T47D (cell line): ENCODE measurements around the gene PRKG1.
"Not testable (repeated sequence)": the region's sequence is repeated elsewhere in the genome, so short reads cannot be mapped to it uniquely, and the experiment has no call there.

Source experiments
- DNase-seq, 2 experiments: peaks; one replicate each; pipeline versions ENCODE4 v3.0.0 to v3.0.0-alpha.2; 2011 to 2012; ENCODE audit warnings: low read depth in 1 of 2, low spot score in 1 of 2
- JUND ChIP-seq: IDR thresholded peaks from 2 replicates; pipeline ENCODE4 v1.6.1; 2012; ENCODE audit warnings: low read depth
- in situ Hi-C: cut with HindIII; loops from 2 replicates; pipeline ENCODE4 v1.10.0; 2016; ENCODE audit warnings: low sequenced_read_pairs, low pct_unique_long_range_greater_than_20kb

Gene PRKG1

DNA sequence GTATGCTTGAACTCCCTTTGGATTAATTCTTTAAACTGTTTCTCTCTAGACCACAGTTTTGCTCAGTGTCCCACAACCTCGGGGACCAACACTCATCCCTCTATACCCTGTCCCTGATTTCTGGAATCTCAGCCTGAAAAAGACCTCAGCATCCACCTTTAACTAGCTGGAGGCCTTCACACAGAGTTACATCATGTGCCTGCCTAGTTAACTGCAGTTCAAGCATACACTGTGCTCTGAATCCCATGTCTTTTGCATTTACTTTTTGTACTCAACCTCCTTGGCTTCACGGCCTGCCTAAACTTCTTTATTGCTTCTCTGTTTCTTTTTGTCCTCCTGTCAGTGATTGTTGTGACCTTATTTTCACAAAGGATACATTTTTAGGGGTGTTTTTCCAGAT, 66.7 kb downstream of the PRKG1 start:
- TF ChIP-seq JUND, result no peak
- DNase-seq, result no peak
- in situ Hi-C loops, result no loop called here

DNA sequence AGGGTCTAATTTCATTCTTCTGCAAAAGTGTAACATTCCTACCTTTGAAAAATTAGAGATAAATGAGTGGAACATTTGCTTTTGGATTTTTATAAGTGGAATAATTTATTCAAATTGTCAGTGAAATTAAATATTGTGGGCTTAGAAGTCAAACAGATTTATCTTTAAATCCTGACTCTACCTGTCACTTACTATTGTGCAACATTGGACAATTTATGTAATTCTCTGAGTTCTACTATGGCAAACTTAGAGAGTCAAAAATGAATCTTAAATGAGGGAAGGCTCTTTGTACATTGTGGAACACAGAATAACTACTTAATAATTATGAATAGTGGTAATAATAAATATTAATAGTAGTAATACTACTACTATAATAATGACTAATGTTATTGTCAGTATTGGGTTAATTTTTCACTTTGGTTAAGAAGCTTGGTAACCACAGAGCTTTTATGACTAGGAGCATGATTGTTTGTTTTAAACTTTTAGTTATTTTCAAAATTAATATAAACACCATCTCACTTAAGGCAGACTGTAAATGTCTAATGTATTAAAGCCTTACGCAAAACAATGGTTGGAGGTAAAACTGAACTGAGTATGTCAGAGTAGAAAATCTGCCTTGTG, 70.0 kb downstream of the PRKG1 start:
- in situ Hi-C loops, result no loop called here
- no peak for TF ChIP-seq JUND

DNA sequence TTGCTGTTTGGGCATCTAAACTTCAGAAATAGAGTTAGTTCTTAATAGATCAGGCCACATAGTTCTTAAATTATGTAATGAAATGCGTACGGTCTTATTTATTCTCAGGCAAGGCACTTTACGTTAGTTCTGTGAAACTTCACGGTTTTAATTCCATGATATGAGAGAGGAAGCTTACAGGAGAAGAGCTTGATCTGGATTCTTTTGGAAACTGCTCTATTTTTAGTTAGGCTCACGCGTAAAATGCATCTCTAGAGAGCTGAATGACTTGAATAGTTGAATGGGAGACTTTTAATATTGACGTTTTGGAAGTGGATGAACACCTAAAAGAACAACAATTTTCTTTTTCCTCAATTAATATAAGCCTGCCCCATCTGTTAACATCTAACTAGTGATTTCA, 71.1 kb downstream of the PRKG1 start:
- no peak for TF ChIP-seq JUND
- in situ Hi-C loops, result no loop called here
- DNase-seq, result no peak

More for the DNA sequence above, 70.0 kb downstream of the PRKG1 start:
- DNase-seq, result no peak

DNA sequence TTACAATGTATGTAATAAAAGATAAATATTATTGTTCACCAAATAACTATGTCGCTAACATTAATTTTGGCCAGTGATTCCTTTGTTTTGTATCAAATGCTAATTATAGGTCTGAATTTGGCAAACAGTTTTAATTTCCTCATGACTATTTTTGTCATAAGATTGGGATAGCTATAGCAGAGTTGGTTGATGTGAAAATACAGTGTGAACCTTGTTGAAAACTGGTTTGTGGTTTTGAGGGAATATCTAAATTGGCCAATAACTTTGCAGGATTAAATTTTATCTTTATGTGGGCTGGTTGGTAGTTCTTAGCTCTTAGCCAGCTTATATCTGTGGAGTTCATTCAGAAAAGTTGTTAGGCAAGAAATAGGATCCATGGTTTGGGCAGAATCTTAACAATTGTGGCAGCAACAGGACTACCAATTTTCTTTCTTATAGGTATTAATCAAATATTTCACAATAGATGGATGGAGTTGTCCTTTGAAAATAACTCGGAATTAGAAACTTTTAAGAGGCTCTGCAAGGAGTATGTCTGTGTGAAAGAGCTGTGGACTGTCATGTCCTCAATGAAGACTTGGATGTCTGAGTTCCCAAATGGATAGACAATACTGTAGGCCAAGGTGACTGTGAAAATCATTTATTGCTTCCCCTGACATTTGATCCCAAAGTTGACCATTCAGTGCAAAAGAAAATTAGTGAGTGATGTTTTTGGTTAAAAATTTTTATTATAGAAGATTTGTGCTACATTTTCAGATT, 73.5 kb downstream of the PRKG1 start:
- DNase-seq, result no peak
- in situ Hi-C loops, result no loop called here
- TF ChIP-seq JUND, result no peak

GRCh38 chr10:51156926-51157325, 82.6 kb downstream of the PRKG1 start:
- DNase-seq, result peak in 1 of 2 experiments; percentile 47
- no peak for TF ChIP-seq JUND
- in situ Hi-C loops, result no loop called here

GRCh38 chr10:51158832-51159231, 84.5 kb downstream of the PRKG1 start:
- no peak for TF ChIP-seq JUND
- in situ Hi-C loops, result no loop called here
- DNase-seq, result no peak

DNA sequence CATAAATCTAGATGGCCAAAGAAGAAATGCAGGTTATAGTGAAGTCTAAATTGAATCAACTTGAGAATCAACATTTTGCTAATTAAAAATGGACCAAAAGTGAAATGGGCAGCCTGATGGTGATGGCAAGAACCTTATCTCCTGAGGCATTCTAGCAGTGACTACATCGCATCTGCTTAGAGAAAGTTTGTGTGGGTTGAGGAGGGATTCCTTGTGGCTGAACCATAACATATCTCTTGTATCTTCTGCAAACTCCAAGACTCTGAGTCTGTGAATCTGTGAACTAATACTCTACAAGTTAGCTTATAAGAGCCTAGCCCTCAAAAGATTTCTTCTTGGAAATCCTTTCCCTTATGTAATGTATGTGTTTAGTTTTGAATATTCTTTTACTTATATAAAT, 85.6 kb downstream of the PRKG1 start:
- no peak for DNase-seq
- TF ChIP-seq JUND, result no peak
- in situ Hi-C loops, result no loop called here

GRCh38 chr10:51162002-51162401, 87.7 kb downstream of the PRKG1 start:
- in situ Hi-C loops, result no loop called here
- no peak for TF ChIP-seq JUND
- DNase-seq, result no peak

GRCh38 chr10:51163380-51164049, 89.2 kb downstream of the PRKG1 start:
- DNase-seq, in situ Hi-C loops: not testable (repeated sequence)

- TF ChIP-seq JUND, result no peak
- DNase-seq, result no peak
- in situ Hi-C loops, result no loop called here
Observed at GRCh38 chr10:51168086-51168815, 94.0 kb downstream of the PRKG1 start.

- in situ Hi-C loops, result no loop called here
Observed at GRCh38 chr10:51169111-51169510, 94.8 kb downstream of the PRKG1 start.

GRCh38 chr10:51170518-51171245, 96.4 kb downstream of the PRKG1 start:
- in situ Hi-C loops, result no loop called here
- DNase-seq, result no peak
- TF ChIP-seq JUND, result no peak

More at GRCh38 chr10:51169111-51169510, 94.8 kb downstream of the PRKG1 start:
- no peak for DNase-seq
- TF ChIP-seq JUND, result no peak
